SU-DHL-6 (cell line): Measurements from ENCODE around the gene EFCAB11.

Source experiments
- EZH2phosphoT487 ChIP-seq: fragments of 200-600 bp; sonication (generic), shearing (Covaris generic); conservative IDR thresholded peaks from 2 replicates; pipeline ENCODE4 v1.6.1; 2018; ENCODE audit warnings: mild to moderate bottlenecking, antibody characterized with exemption, low read length, moderate library complexity, mixed read lengths
- TF ChIP-seq, protein P1 (sequence below): fragments of 200-600 bp; sonication (generic); IDR thresholded peaks from one replicate; pipeline ENCODE4 v1.5.1; 2017; ENCODE audit warnings: antibody characterized with exemption, mild to moderate bottlenecking, low read length, moderate library complexity; ENCODE audit not compliant: insufficient read depth, poor library complexity, severe bottlenecking

DNA sequence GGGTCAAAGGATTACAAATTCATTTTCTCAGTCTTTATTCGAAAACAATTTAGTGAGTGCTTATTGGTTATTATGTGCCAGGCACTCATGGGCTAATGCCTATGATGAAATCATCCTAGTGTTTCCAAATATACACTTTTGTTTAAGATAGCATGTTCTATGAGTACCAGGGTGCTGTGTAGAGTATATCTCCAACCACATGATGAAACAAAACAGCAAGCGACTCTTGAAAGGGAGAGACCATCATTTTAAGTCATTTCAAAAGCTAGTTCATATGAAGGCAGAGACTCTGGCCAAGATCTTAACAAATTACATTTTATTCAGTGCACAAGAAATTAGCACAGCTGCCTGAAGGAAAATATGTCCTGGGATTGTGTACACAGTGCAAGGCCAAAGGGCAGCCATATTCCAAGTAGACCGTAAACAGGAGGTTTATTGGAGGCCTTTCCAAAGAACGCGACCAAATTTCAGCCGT, 204.2 kb downstream of the EFCAB11 start:
- TF ChIP-seq, protein P1, sequence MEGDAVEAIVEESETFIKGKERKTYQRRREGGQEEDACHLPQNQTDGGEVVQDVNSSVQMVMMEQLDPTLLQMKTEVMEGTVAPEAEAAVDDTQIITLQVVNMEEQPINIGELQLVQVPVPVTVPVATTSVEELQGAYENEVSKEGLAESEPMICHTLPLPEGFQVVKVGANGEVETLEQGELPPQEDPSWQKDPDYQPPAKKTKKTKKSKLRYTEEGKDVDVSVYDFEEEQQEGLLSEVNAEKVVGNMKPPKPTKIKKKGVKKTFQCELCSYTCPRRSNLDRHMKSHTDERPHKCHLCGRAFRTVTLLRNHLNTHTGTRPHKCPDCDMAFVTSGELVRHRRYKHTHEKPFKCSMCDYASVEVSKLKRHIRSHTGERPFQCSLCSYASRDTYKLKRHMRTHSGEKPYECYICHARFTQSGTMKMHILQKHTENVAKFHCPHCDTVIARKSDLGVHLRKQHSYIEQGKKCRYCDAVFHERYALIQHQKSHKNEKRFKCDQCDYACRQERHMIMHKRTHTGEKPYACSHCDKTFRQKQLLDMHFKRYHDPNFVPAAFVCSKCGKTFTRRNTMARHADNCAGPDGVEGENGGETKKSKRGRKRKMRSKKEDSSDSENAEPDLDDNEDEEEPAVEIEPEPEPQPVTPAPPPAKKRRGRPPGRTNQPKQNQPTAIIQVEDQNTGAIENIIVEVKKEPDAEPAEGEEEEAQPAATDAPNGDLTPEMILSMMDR: no peak
- TF ChIP-seq EZH2phosphoT487: no peak
